OCI-LY1 (cell line): ENCODE results near the gene KCTD19.

Experiments used
- H2AFZ ChIP-seq: fragments of 200-600 bp; sonication (generic), shearing (Covaris generic); 2 replicates; pipeline ENCODE4 v1.6.0; 2014; ENCODE audit warnings: antibody characterized with exemption, mild to moderate bottlenecking, low read length
- H3F3A ChIP-seq: fragments of 200-600 bp; sonication (generic), shearing (Covaris generic); 2 replicates; pipeline ENCODE4 v1.6.0; 2014; ENCODE audit warnings: mild to moderate bottlenecking, antibody characterized with exemption, low read length, moderate library complexity; ENCODE audit not compliant: insufficient read depth
- H3K27ac ChIP-seq: fragments of 200-600 bp; sonication (generic); 2 replicates; pipeline ENCODE4 v1.5.1; 2014; ENCODE audit warnings: low read length, mixed run types, mild to moderate bottlenecking, low read depth; ENCODE audit not compliant: poor library complexity, severe bottlenecking
- H3K27me3 ChIP-seq: fragments of 200-600 bp; sonication (generic); 2 replicates; pipeline ENCODE4 v1.6.0; 2014; ENCODE audit warnings: antibody characterized with exemption, mild to moderate bottlenecking, low read length, moderate library complexity; ENCODE audit not compliant: insufficient read depth
- H3K36me3 ChIP-seq: fragments of 200-600 bp; sonication (generic); 2 replicates; pipeline ENCODE4 v1.6.1; 2014; ENCODE audit warnings: mild to moderate bottlenecking, antibody characterized with exemption, low read length, moderate library complexity, mixed read lengths; ENCODE audit not compliant: insufficient read depth
- H3K4me1 ChIP-seq: fragments of 200-600 bp; sonication (generic); 2 replicates; pipeline ENCODE4 v1.5.1; 2014; ENCODE audit warnings: mild to moderate bottlenecking, low read length, moderate library complexity; ENCODE audit not compliant: insufficient read depth, severe bottlenecking
- H3K4me2 ChIP-seq: fragments of 200-600 bp; sonication (generic), shearing (Covaris generic); 2 replicates; pipeline ENCODE4 v1.6.1; 2014; ENCODE audit warnings: low read length
- H3K4me3 ChIP-seq: fragments of 200-600 bp; sonication (generic); 2 replicates; pipeline ENCODE4 v1.5.1; 2014; ENCODE audit warnings: low read length, low read depth, mild to moderate bottlenecking, mixed read lengths; ENCODE audit not compliant: poor library complexity, severe bottlenecking
- H3K79me2 ChIP-seq: fragments of 200-600 bp; shearing (Covaris generic); 2 replicates; pipeline ENCODE4 v1.6.1; 2016; ENCODE audit warnings: mixed run types, low read length, mixed read lengths; ENCODE audit not compliant: insufficient read depth
- H3K9ac ChIP-seq: fragments of 200-600 bp; sonication (generic), shearing (Covaris generic); 2 replicates; pipeline ENCODE4 v1.6.1; 2014; ENCODE audit warnings: mild to moderate bottlenecking, low read length, mixed read lengths
- H3K9me2 ChIP-seq: fragments of 200-600 bp; sonication (generic), shearing (Covaris generic); 2 replicates; pipeline ENCODE4 v1.6.1; 2014; ENCODE audit warnings: low read depth, mild to moderate bottlenecking, low read length, mixed read lengths
- H3K9me3 ChIP-seq: fragments of 200-600 bp; shearing (Covaris generic); 2 replicates; pipeline ENCODE4 v1.6.1; 2014; ENCODE audit warnings: low read length, mixed read lengths
- H4K20me1 ChIP-seq: fragments of 200-600 bp; sonication (generic), shearing (Covaris generic); 2 replicates; pipeline ENCODE4 v1.6.0; 2016; ENCODE audit warnings: mild to moderate bottlenecking, low read length; ENCODE audit not compliant: insufficient read depth
- EZH2 ChIP-seq: fragments of 200-600 bp; sonication (generic), shearing (Covaris generic); IDR thresholded peaks from 2 replicates; pipeline ENCODE4 v1.8.0; 2017; ENCODE audit warnings: borderline replicate concordance, mixed run types, mild to moderate bottlenecking, antibody characterized with exemption, low read length, moderate library complexity, mixed read lengths
- TF ChIP-seq, protein P1 (sequence below): fragments of 200-600 bp; sonication (generic), shearing (Covaris generic); IDR thresholded peaks from 2 replicates; pipeline ENCODE4 v1.5.1; 2017; ENCODE audit warnings: mild to moderate bottlenecking, antibody characterized with exemption, low read length, moderate library complexity, mixed read lengths

Gene KCTD19

DNA sequence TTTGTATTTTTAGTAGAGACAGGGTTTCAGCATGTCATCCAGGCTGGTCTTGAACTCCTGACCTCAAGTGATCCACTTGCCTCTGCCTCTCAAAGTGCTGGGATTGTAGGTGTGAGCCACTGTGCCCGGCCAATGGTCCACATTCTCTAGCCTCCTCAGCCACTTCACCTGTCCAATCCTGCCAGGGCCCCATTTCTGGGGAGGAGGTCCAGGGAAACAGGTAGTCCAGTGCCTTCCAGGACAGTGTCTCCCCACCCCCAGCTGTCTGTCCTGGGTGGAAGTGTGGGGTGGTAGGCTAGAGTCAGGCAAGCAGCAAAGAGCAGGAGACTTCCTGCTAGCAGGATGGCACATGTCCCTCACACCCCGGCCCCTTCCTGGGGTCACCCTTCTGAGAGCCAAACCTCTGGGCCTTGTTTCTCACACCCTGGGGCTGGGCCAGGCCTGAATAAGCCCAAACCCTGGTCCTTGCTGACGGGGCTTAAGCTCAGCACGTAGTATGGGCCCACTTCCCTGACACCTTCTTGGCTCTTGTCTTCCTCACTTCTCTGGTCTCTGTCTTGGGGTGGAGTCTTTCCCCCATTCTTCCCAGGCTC lies 84.3 kb downstream of the KCTD19 start:
- H3K27ac ChIP-seq = no peak overlapping the region
- H4K20me1 ChIP-seq = no peaks in the 10 kb centered on the region
- no peak overlapping the region for H3K9ac ChIP-seq

GRCh38 chr16:67241008-67241900 lies 85.3 kb downstream of the KCTD19 start:
- Histone ChIP-seq H3K9me3 (no peaks in the 10 kb centered on the region), H3K9ac (no peak overlapping the region), H4K20me1 (no peaks in the 10 kb centered on the region), H3K79me2 (no peaks in the 10 kb centered on the region), H3K9me2 (no peaks in the 10 kb centered on the region), H2AFZ (no peak overlapping the region), H3F3A (no peaks in the 10 kb centered on the region), H3K27ac (no peak overlapping the region), H3K4me1 (peaks cover 17% of the 10 kb centered on the region), H3K27me3 (no peaks in the 10 kb centered on the region), H3K4me3 (no peak overlapping the region), H3K36me3 (peaks cover 2% of the 10 kb centered on the region; the same call in 1 of the 2 replicates), H3K4me2 (no peak overlapping the region)
- no peak for TF ChIP-seq EZH2
- TF ChIP-seq, protein P1, sequence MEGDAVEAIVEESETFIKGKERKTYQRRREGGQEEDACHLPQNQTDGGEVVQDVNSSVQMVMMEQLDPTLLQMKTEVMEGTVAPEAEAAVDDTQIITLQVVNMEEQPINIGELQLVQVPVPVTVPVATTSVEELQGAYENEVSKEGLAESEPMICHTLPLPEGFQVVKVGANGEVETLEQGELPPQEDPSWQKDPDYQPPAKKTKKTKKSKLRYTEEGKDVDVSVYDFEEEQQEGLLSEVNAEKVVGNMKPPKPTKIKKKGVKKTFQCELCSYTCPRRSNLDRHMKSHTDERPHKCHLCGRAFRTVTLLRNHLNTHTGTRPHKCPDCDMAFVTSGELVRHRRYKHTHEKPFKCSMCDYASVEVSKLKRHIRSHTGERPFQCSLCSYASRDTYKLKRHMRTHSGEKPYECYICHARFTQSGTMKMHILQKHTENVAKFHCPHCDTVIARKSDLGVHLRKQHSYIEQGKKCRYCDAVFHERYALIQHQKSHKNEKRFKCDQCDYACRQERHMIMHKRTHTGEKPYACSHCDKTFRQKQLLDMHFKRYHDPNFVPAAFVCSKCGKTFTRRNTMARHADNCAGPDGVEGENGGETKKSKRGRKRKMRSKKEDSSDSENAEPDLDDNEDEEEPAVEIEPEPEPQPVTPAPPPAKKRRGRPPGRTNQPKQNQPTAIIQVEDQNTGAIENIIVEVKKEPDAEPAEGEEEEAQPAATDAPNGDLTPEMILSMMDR = no peak

More for the DNA sequence above, 84.3 kb downstream of the KCTD19 start:
- no peaks in the 10 kb centered on the region for H3K9me3 ChIP-seq
- no peaks in the 10 kb centered on the region for H3K9me2 ChIP-seq
- no peak overlapping the region for H3K4me3 ChIP-seq
- no peaks in the 10 kb centered on the region for H3K27me3 ChIP-seq
- H3K79me2 ChIP-seq = no peaks in the 10 kb centered on the region
- no peak overlapping the region for H2AFZ ChIP-seq
- peaks cover 23% of the 10 kb centered on the region for H3K4me1 ChIP-seq
- H3K4me2 ChIP-seq = no peak overlapping the region
- no peaks in the 10 kb centered on the region for H3F3A ChIP-seq
- TF ChIP-seq, protein P1 = no peak
- no peak for TF ChIP-seq EZH2
- no peaks in the 10 kb centered on the region for H3K36me3 ChIP-seq

GRCh38 chr16:67240506-67240905 lies 86.0 kb downstream of the KCTD19 start:
- Histone ChIP-seq H3K36me3 (peaks cover 4% of the 10 kb centered on the region; the same call in 1 of the 2 replicates), H3K4me3 (no peak overlapping the region), H4K20me1 (no peaks in the 10 kb centered on the region), H3F3A (no peaks in the 10 kb centered on the region), H3K9me3 (no peaks in the 10 kb centered on the region), H2AFZ (no peak overlapping the region), H3K27me3 (no peaks in the 10 kb centered on the region), H3K4me1 (peaks cover 11% of the 10 kb centered on the region), H3K4me2 (no peak overlapping the region), H3K9me2 (no peaks in the 10 kb centered on the region), H3K79me2 (no peaks in the 10 kb centered on the region), H3K27ac (no peak overlapping the region), H3K9ac (no peak overlapping the region)
- no peak for TF ChIP-seq EZH2
- TF ChIP-seq, protein P1 = no peak
